GM12878 (cell line): Measurements from ENCODE around the gene RALGDS. TPM values are rescaled to one million over a fixed set of nuclear protein-coding genes. Genes with fewer than 3 reads are reported as not detected.

Experiments
- ATAC-seq: fragments of 200-7000 bp; cut with Tn5 transposase; 3 replicates; pipeline ENCODE4 v1.9.1; 2020; ENCODE audit warnings: mild to moderate bottlenecking, moderate library complexity
- BruUV-seq: library from RNA; stranded (reverse); fragments of 400-500 nt; replicated peaks from 2 replicates; lab custom pipeline; 2021; lab: Mats Ljungman, UMichigan
- CTCF ChIA-PET: fragments of 300-600 bp; sonication (Branson Sonifier 250); formaldehyde crosslinking; extraction: SDS; loops from one replicate; lab custom pipeline; 2021; ENCODE audit warnings: inconsistent platforms; lab: Yijun Ruan, JAX
- POLR2A ChIA-PET: fragments of 350-600 bp; formaldehyde crosslinking; extraction: SDS; loops from one replicate; lab custom pipeline; 2021; ENCODE audit warnings: inconsistent platforms; lab: Charles Lee
- RAD21 ChIA-PET: fragments of 300-600 bp; sonication (Branson Sonifier 250); formaldehyde crosslinking; loops from one replicate; lab custom pipeline; 2023; ENCODE audit warnings: antibody characterized with exemption; ENCODE audit not compliant: unreplicated experiment; lab: Charles Lee
- SMC1A ChIA-PET: fragments of 300-600 bp; sonication (Branson Sonifier 250); formaldehyde crosslinking; loops from one replicate; lab custom pipeline; 2023; ENCODE audit not compliant: unreplicated experiment, uncharacterized antibody; lab: Charles Lee
- DNase-seq: peaks from one replicate; pipeline ENCODE4 v3.0.0-alpha.2; 2011; ENCODE audit warnings: low read depth, low spot score
- FAIRE-seq: peaks from 3 replicates; lab custom pipeline; 2011; peaks lifted over from hg19 to GRCh38; lab: Jason Lieb, UNC
- H2AFZ ChIP-seq: 2 replicates; pipeline ENCODE4 v1.6.0; 2011; ENCODE audit warnings: low read depth, low read length, control low read depth; ENCODE audit not compliant: control insufficient read depth
- H3K27ac ChIP-seq: 2 replicates; pipeline ENCODE4 v1.5.1; 2011; ENCODE audit warnings: control low read depth; ENCODE audit not compliant: control insufficient read depth, insufficient read depth
- H3K27me3 ChIP-seq, 2 experiments: replicated peaks in 1 of 2; 2 replicates each; pipeline versions ENCODE4 v1.6.0 to v1.6.1; 2011; ENCODE audit warnings: low read length in 1 of 2; ENCODE audit not compliant: control insufficient read depth in 2 of 2, insufficient read depth in 2 of 2
- H3K36me3 ChIP-seq, 2 experiments: 2 replicates each; pipeline ENCODE4 v1.5.1; 2011; ENCODE audit warnings: low read length in 1 of 2; ENCODE audit not compliant: control insufficient read depth in 2 of 2, insufficient read depth in 2 of 2
- H3K4me1 ChIP-seq: 2 replicates; pipeline ENCODE4 v1.6.1; 2011; ENCODE audit warnings: mild to moderate bottlenecking, low read length, moderate library complexity, mixed read lengths; ENCODE audit not compliant: control insufficient read depth, insufficient read depth
- H3K4me2 ChIP-seq: 2 replicates; pipeline ENCODE4 v1.6.0; 2011; ENCODE audit warnings: control low read depth; ENCODE audit not compliant: control insufficient read depth, insufficient read depth
- H3K4me3 ChIP-seq: fragments of 200-600 bp; sonication (generic); 2 replicates; pipeline ENCODE4 v1.5.1; 2016
- H3K79me2 ChIP-seq: 2 replicates; pipeline ENCODE4 v1.6.0; 2011; ENCODE audit warnings: low read length; ENCODE audit not compliant: control insufficient read depth, insufficient read depth
- H3K9ac ChIP-seq: 2 replicates; pipeline ENCODE4 v1.8.0; 2011; ENCODE audit warnings: low read length, control low read depth, mixed read lengths; ENCODE audit not compliant: control insufficient read depth, insufficient read depth
- H3K9me3 ChIP-seq: replicated peaks from 3 replicates; pipeline ENCODE4 v1.5.1; 2011; ENCODE audit warnings: mild to moderate bottlenecking, low read length; ENCODE audit not compliant: control insufficient read depth, insufficient read depth
- H4K20me1 ChIP-seq: 2 replicates; pipeline ENCODE4 v1.6.0; 2011; ENCODE audit not compliant: control insufficient read depth, insufficient read depth
- ATF2 ChIP-seq: IDR thresholded peaks from 2 replicates; pipeline ENCODE4 v1.6.1; 2012; ENCODE audit warnings: low read length, inconsistent platforms
- BCL11A ChIP-seq: IDR thresholded peaks from 2 replicates; pipeline ENCODE4 v1.6.1; 2011; ENCODE audit warnings: low read depth, low read length
- BHLHE40 ChIP-seq, 2 experiments: fragments of 450-650 bp in 1 of 2; IDR thresholded peaks; 2 replicates each; pipeline ENCODE4 v1.6.1; 2011 to 2017; ENCODE audit warnings: low read depth in 2 of 2, borderline replicate concordance in 1 of 2, improper control_type of control experiment in 1 of 2, low read length in 1 of 2, mild to moderate bottlenecking in 1 of 2
- CBFB ChIP-seq: IDR thresholded peaks from 2 replicates; pipeline ENCODE4 v1.6.1; 2016; ENCODE audit warnings: antibody characterized with exemption, low read depth
- CHD1 ChIP-seq: IDR thresholded peaks from 2 replicates; pipeline ENCODE4 v1.6.1; 2012; ENCODE audit warnings: low read depth, low read length, improper control_type of control experiment
- CUX1 ChIP-seq: IDR thresholded peaks from 2 replicates; pipeline ENCODE4 v1.6.1; 2012; ENCODE audit warnings: improper control_type of control experiment, low read depth, low read length; ENCODE audit not compliant: insufficient replicate concordance
- MYC ChIP-seq: IDR thresholded peaks from 2 replicates; pipeline ENCODE4 v1.6.1; 2011; ENCODE audit warnings: mild to moderate bottlenecking, low read length, moderate library complexity, inconsistent platforms; ENCODE audit not compliant: insufficient read depth, insufficient replicate concordance, insufficient read length, severe bottlenecking
- NFIC ChIP-seq: IDR thresholded peaks from 2 replicates; pipeline ENCODE4 v1.6.1; 2012; ENCODE audit warnings: low read depth, mild to moderate bottlenecking, inconsistent platforms, low read length, moderate library complexity
- NR2C2 ChIP-seq: IDR thresholded peaks from 2 replicates; pipeline ENCODE4 v1.6.1; 2011; ENCODE audit warnings: borderline replicate concordance, low read depth; ENCODE audit not compliant: control insufficient read depth, insufficient read length
- POLR2A ChIP-seq: IDR thresholded peaks from 2 replicates; pipeline ENCODE4 v1.6.1; 2011; ENCODE audit warnings: low read depth, mild to moderate bottlenecking, low read length
- RFX5 ChIP-seq: IDR thresholded peaks from 2 replicates; pipeline ENCODE4 v1.6.1; 2011; ENCODE audit warnings: low read depth, low read length, improper control_type of control experiment
- SP1 ChIP-seq: IDR thresholded peaks from one replicate; pipeline ENCODE4 v1.6.1; 2011; ENCODE audit warnings: low read depth, low read length
- SRF ChIP-seq, 2 experiments: IDR thresholded peaks; 2 replicates each; pipeline ENCODE4 v1.6.1; 2011; ENCODE audit warnings: low read depth in 2 of 2, low read length in 2 of 2, mild to moderate bottlenecking in 1 of 2, moderate library complexity in 1 of 2
- TCF3 ChIP-seq: IDR thresholded peaks from 2 replicates; pipeline ENCODE4 v1.6.1; 2012; ENCODE audit warnings: low read depth, mild to moderate bottlenecking, low read length, borderline replicate concordance; ENCODE audit not compliant: insufficient read depth
- YBX1 ChIP-seq: fragments of 450-650 bp; IDR thresholded peaks from 2 replicates; pipeline ENCODE4 v1.6.1; 2016; ENCODE audit warnings: antibody characterized with exemption
- ZNF24 ChIP-seq: fragments of 450-650 bp; IDR thresholded peaks from 2 replicates; pipeline ENCODE4 v1.6.1; 2017; ENCODE audit warnings: antibody characterized with exemption, mild to moderate bottlenecking
- WGBS: methylation state at CpG from one replicate; pipeline ENCODE4 v1.1.6; 2016; ENCODE audit warnings: low lambda C conversion rate; ENCODE audit not compliant: insufficient replicate concordance, insufficient coverage; ENCODE audit errors: missing lambda C conversion rate; 5-methylcytosine and 5-hydroxymethylcytosine counted together
- in situ Hi-C: fragments of 300-500 bp; cut with MboI; formaldehyde crosslinking; loops from 9 replicates; pipeline ENCODE4 v1.14.3; 2018; ENCODE audit warnings: mixed read lengths
- intact Hi-C: fragments of 100-400 bp; cut with micrococcal nuclease; formaldehyde crosslinking; loops from one replicate; pipeline ENCODE4 v1.14.2; 2022; ENCODE audit not compliant: unreplicated experiment
- polyA plus RNA-seq, 11 experiments: library from polyadenylated mRNA; depleted of rRNA in 4 of 11; unstranded in 6 of 11; stranded (reverse) in 5 of 11; fragments of >200 nt; fragmentation: Nextera tagmentation in 4 of 11; fragmentation: Illumina TruSeq in 1 of 11; extraction: Ambion mirVana in 4 of 11; extraction: Trizol in 1 of 11; gene quantifications; 1 replicate in 1 of 11; 2 replicates in 10 of 11; pipeline versions ENCODE4 v1.2.1 to v1.2.3, GENCODE V29; 2011 to 2016; ENCODE audit warnings: inconsistent platforms in 2 of 11, missing spikeins in 2 of 11, low read depth in 1 of 11
- total RNA-seq, 4 experiments: library from RNA; depleted of rRNA in 3 of 4; stranded (reverse); fragments of >200 nt in 3 of 4; fragmentation: Illumina TruSeq in 1 of 4; extraction: Trizol in 1 of 4; gene quantifications; 2 replicates each; pipeline versions ENCODE4 v1.2.1 to v1.2.3, GENCODE V29; 2013 to 2021

The RALGDS gene
- total and polyA plus RNA-seq, 10 of the 15 experiments (the other 5 are each of a cell fraction or from before 2014, with no cell fraction given), result 1.3 to 48.6 (median 21.2) TPM

- in situ Hi-C loops, result no loop called here
- Histone ChIP-seq H2AFZ (no peak overlapping the region), H3K79me2 (no peaks in the 10 kb centered on the region), H3K4me2 (no peak overlapping the region), H3K4me1 (no peaks in the 10 kb centered on the region), H3K36me3 (no peaks in the 10 kb centered on the region), H4K20me1 (no peaks in the 10 kb centered on the region), H3K9me3 (no peaks in the 10 kb centered on the region), H3K27ac (no peak overlapping the region), H3K4me3 (no peak overlapping the region), H3K27me3 (no peaks in the 10 kb centered on the region; a peak in 1 of 4 replicates), H3K9ac (no peak overlapping the region)
- ChIA-PET CTCF (interaction anchor here (1.1 to 1.3 kb wide), 2 partner anchors 23 to 68 kb away, joined by 3 read pairs; no protein-coding TSS in a partner anchor), POLR2A (interaction anchor here (1.5 kb wide), 1 partner anchor 46 kb away, joined by 3 read pairs; the partner anchor contains the start of gene GTF3C5), SMC1A (no interaction called here), RAD21 (no interaction called here)
- BruUV-seq, result no TSS peak
- FAIRE-seq (no peak), ATAC-seq (no peak), DNase-seq (no peak)
- WGBS, result 38% methylated on average over 4 of the region's 4 CpGs
- intact Hi-C loops, result no loop called here
- TF ChIP-seq SRF (IDR thresholded peaks at IDR 0.05; ENCODE audit: low read depth in 2 of 2, low read length in 2 of 2) (no peak), BHLHE40 (IDR thresholded peaks at IDR 0.05; ENCODE audit: borderline replicate concordance in 1 of 2, low read depth in 2 of 2, low read length in 1 of 2) (no peak), CUX1 (no peak), ATF2 (no peak), ZNF24 (no peak), YBX1 (no peak), BCL11A (no peak), RFX5 (no peak), NR2C2 (no peak), TCF3 (no peak), MYC (no peak), POLR2A (no peak), NFIC (no peak), CHD1 (no peak), SP1 (no peak), CBFB (no peak)
These were observed 44.3 kb downstream of the RALGDS start for GRCh38 chr9:133076691-133077090.
